Measurements from ENCODE around the gene TMCO6.
"Not testable (repeated sequence)": the region's sequence is repeated elsewhere in the genome, so short reads cannot be mapped to it uniquely, and the experiment has no call there.

TMCO6 gene

GRCh38 chr5:140664030-140664358 is 24.7 kb downstream of the TMCO6 start:
- no peak for DNase-seq
- Histone ChIP-seq H3K36me3 (peaks cover 66% of the 10 kb centered on the region), H3K9me3 (ENCODE audit: severe bottlenecking) (no peaks in the 10 kb centered on the region), H3K27me3 (ENCODE audit: insufficient read depth, low read depth, severe bottlenecking) (no peaks in the 10 kb centered on the region), H3K4me3 (ENCODE audit: low read depth, low read length) (peak overlapping the region; percentile 94), H3K27ac (peak overlapping the region; percentile 86)
- no peak for TF ChIP-seq CTCF (IDR thresholded peaks at IDR 0.05; ENCODE audit: low read depth, low read length)

GRCh38 chr5:140664359-140665119 is 25.3 kb downstream of the TMCO6 start, which contains the start of gene WDR55:
Gene WDR55 (plus strand): TSS chr5:140664904. CDS start chr5:140664913, 9 bp downstream.
- peak; percentile 98 for DNase-seq
- no peaks in the 10 kb centered on the region for H3K9me3 ChIP-seq (ENCODE audit: severe bottlenecking)
- H3K36me3 ChIP-seq: peaks cover 65% of the 10 kb centered on the region
- H3K27me3 ChIP-seq (ENCODE audit: insufficient read depth, low read depth, severe bottlenecking): no peaks in the 10 kb centered on the region
- H3K27ac ChIP-seq: peak within 1 kb of the TSS; percentile 86
- TF ChIP-seq CTCF (IDR thresholded peaks at IDR 0.05; ENCODE audit: low read depth, low read length): no peak
- peak within 1 kb of the TSS; percentile 94 for H3K4me3 ChIP-seq (ENCODE audit: low read depth, low read length)

GRCh38 chr5:140671035-140671434 is 31.8 kb downstream of the TMCO6 start:
- not testable (repeated sequence) for DNase-seq; H3K4me3 ChIP-seq (ENCODE audit: low read depth, low read length); H3K27me3 ChIP-seq (ENCODE audit: insufficient read depth, low read depth, severe bottlenecking); H3K9me3 ChIP-seq (ENCODE audit: severe bottlenecking); H3K27ac ChIP-seq
- peaks cover 67% of the 10 kb centered on the region for H3K36me3 ChIP-seq

- no peaks in the 10 kb centered on the region for H3K27me3 ChIP-seq (ENCODE audit: insufficient read depth, low read depth, severe bottlenecking)
- H3K36me3 ChIP-seq: peaks cover 69% of the 10 kb centered on the region
- no peak for DNase-seq
- no peak overlapping the region for H3K4me3 ChIP-seq (ENCODE audit: low read depth, low read length)
- TF ChIP-seq CTCF (IDR thresholded peaks at IDR 0.05; ENCODE audit: low read depth, low read length): no peak
- no peak overlapping the region for H3K27ac ChIP-seq
- no peaks in the 10 kb centered on the region for H3K9me3 ChIP-seq (ENCODE audit: severe bottlenecking)
These were observed 32.3 kb downstream of the TMCO6 start for GRCh38 chr5:140671472-140672125.

- Histone ChIP-seq H3K36me3 (peaks cover 75% of the 10 kb centered on the region), H3K9me3 (ENCODE audit: severe bottlenecking) (no peaks in the 10 kb centered on the region)
- no peak for TF ChIP-seq CTCF (IDR thresholded peaks at IDR 0.05; ENCODE audit: low read depth, low read length)
These were observed 33.4 kb downstream of the TMCO6 start for GRCh38 chr5:140672455-140673186.

More at GRCh38 chr5:140672455-140673186, 33.4 kb downstream of the TMCO6 start:
- Histone ChIP-seq H3K4me3 (ENCODE audit: low read depth, low read length) (no peak overlapping the region), H3K27me3 (ENCODE audit: insufficient read depth, low read depth, severe bottlenecking) (no peaks in the 10 kb centered on the region), H3K27ac (no peak overlapping the region)
- no peak for DNase-seq

Measured in WERI-Rb-1 (cell line).